ENCODE results near the gene UST. TPM values are rescaled to one million over a fixed set of nuclear protein-coding genes. Genes with fewer than 3 reads are reported as not detected.

The UST gene
- polyA plus RNA-seq, 1 donor (not counting 4 experiments of a cell fraction or from before 2014, with no cell fraction given), result 6.1 TPM

- Histone ChIP-seq H3K4me2 (ENCODE audit: control insufficient read depth, extremely low read depth, insufficient read depth, low read depth, low read length) (no peak overlapping the region), H3K36me3 (ENCODE audit: control insufficient read depth in 2 of 2, extremely low read depth in 1 of 2, insufficient read depth in 2 of 2, low read length in 2 of 2) (no peaks in the 10 kb centered on the region), H3K9me1 (ENCODE audit: control insufficient read depth, extremely low read depth, insufficient read depth, low read length) (no peaks in the 10 kb centered on the region), H3K4me3 (ENCODE audit: control insufficient read depth in 2 of 3, extremely low read depth in 1 of 3, insufficient read depth in 2 of 3, low read depth in 1 of 3, low read length in 3 of 3) (no peak overlapping the region), H3K27ac (ENCODE audit: control insufficient read depth, insufficient read depth, low read length) (no peak overlapping the region), H3K9ac (ENCODE audit: control insufficient read depth, extremely low read depth, insufficient read depth, low read length) (no peak overlapping the region), H3K4me1 (ENCODE audit: control insufficient read depth, extremely low read depth, insufficient read depth, low read length) (peaks cover 10% of the 10 kb centered on the region), H3K9me3 (ENCODE audit: control insufficient read depth, low read depth, low read length) (no peaks in the 10 kb centered on the region), H2AFZ (ENCODE audit: control insufficient read depth, low read length) (no peak overlapping the region), H3K27me3 (ENCODE audit: control insufficient read depth, extremely low read depth, insufficient read depth, low read length) (no peaks in the 10 kb centered on the region), H3K79me2 (ENCODE audit: control insufficient read depth, insufficient read depth, low read length) (no peaks in the 10 kb centered on the region), H4K20me1 (ENCODE audit: control insufficient read depth, extremely low read depth, insufficient read depth, low read length) (no peaks in the 10 kb centered on the region)
- FAIRE-seq (no peak), DNase-seq (ENCODE audit: low read depth, low spot score) (no peak)
- TF ChIP-seq EZH2 (IDR thresholded peaks at IDR 0.05; ENCODE audit: low read length), result no peak
- TF ChIP-seq CTCF (optimal IDR thresholded peaks at IDR 0.05 in 1 of 3, IDR thresholded peaks at IDR 0.05 in 1 of 3, conservative IDR thresholded peaks at IDR 0.05 in 1 of 3; ENCODE audit: extremely low read depth in 1 of 3, insufficient read depth in 2 of 3, low read length in 3 of 3), result no peak
- dilution Hi-C loops (cut with MboI; ENCODE audit: extremely low pct_ligation_motif_present, low sequenced_read_pairs), result no loop called here
These were observed 67.4 kb downstream of the UST start for GRCh38 chr6:148814082-148814790.

GRCh38 chr6:148814869-148815268 lies 68.0 kb downstream of the UST start:
- Histone ChIP-seq H3K9me1 (ENCODE audit: control insufficient read depth, extremely low read depth, insufficient read depth, low read length) (no peaks in the 10 kb centered on the region), H3K27ac (ENCODE audit: control insufficient read depth, insufficient read depth, low read length) (no peak overlapping the region), H4K20me1 (ENCODE audit: control insufficient read depth, extremely low read depth, insufficient read depth, low read length) (no peaks in the 10 kb centered on the region), H3K9ac (ENCODE audit: control insufficient read depth, extremely low read depth, insufficient read depth, low read length) (no peak overlapping the region), H3K4me1 (ENCODE audit: control insufficient read depth, extremely low read depth, insufficient read depth, low read length) (peaks cover 10% of the 10 kb centered on the region), H3K27me3 (ENCODE audit: control insufficient read depth, extremely low read depth, insufficient read depth, low read length) (no peaks in the 10 kb centered on the region), H3K4me2 (ENCODE audit: control insufficient read depth, extremely low read depth, insufficient read depth, low read depth, low read length) (no peak overlapping the region), H3K4me3 (ENCODE audit: control insufficient read depth in 2 of 3, extremely low read depth in 1 of 3, insufficient read depth in 2 of 3, low read depth in 1 of 3, low read length in 3 of 3) (no peak overlapping the region), H2AFZ (ENCODE audit: control insufficient read depth, low read length) (no peak overlapping the region), H3K79me2 (ENCODE audit: control insufficient read depth, insufficient read depth, low read length) (no peaks in the 10 kb centered on the region), H3K36me3 (ENCODE audit: control insufficient read depth in 2 of 2, extremely low read depth in 1 of 2, insufficient read depth in 2 of 2, low read length in 2 of 2) (no peaks in the 10 kb centered on the region), H3K9me3 (ENCODE audit: control insufficient read depth, low read depth, low read length) (no peaks in the 10 kb centered on the region)
- dilution Hi-C loops (cut with MboI; ENCODE audit: extremely low pct_ligation_motif_present, low sequenced_read_pairs), result no loop called here
- TF ChIP-seq EZH2 (IDR thresholded peaks at IDR 0.05; ENCODE audit: low read length) (no peak), CTCF (optimal IDR thresholded peaks at IDR 0.05 in 1 of 3, IDR thresholded peaks at IDR 0.05 in 1 of 3, conservative IDR thresholded peaks at IDR 0.05 in 1 of 3; ENCODE audit: extremely low read depth in 1 of 3, insufficient read depth in 2 of 3, low read length in 3 of 3) (no peak)
- DNase-seq (ENCODE audit: low read depth, low spot score), result no peak
- no peak for FAIRE-seq
